Activated gamma-delta T cell treated with Interleukin-2 at 50 U/mL for 16 hours (primary cell): ENCODE measurements around the gene HES6.

Experiments
- DNase-seq: peaks from one replicate; pipeline ENCODE4 v3.0.0-alpha.2; 2020

The HES6 gene

GRCh38 chr2:238252766-238253630 is 13.2 kb upstream of the HES6 start:
- no peak for DNase-seq

- DNase-seq = no peak
Measured at GRCh38 chr2:238251986-238252385, 12.1 kb upstream of the HES6 start.

GRCh38 chr2:238251331-238251730 is 11.5 kb upstream of the HES6 start:
- no peak for DNase-seq

GRCh38 chr2:238250896-238251295 is 11.1 kb upstream of the HES6 start:
- DNase-seq = no peak

GRCh38 chr2:238247841-238248453 is 8.1 kb upstream of the HES6 start:
- DNase-seq = no peak

- no peak for DNase-seq
Measured at GRCh38 chr2:238247002-238247822, 7.4 kb upstream of the HES6 start.

- no peak for DNase-seq
Measured at GRCh38 chr2:238244151-238244550, 4.3 kb upstream of the HES6 start.

- DNase-seq = no peak
Measured at GRCh38 chr2:238243496-238244076, 3.7 kb upstream of the HES6 start.

- no peak for DNase-seq
Measured at GRCh38 chr2:238242731-238243495, 3.1 kb upstream of the HES6 start.

- no peak for DNase-seq
Measured at GRCh38 chr2:238241970-238242369, 2.1 kb upstream of the HES6 start.

- no peak for DNase-seq
Measured at GRCh38 chr2:238240757-238241711, 1.2 kb upstream of the HES6 start.

GRCh38 chr2:238239543-238239862 is 335 bp downstream of the HES6 start:
- DNase-seq = no peak

- peak; percentile 38 for DNase-seq
Measured at GRCh38 chr2:238238766-238239542, 884 bp downstream of the HES6 start.

- DNase-seq = no peak
Measured at GRCh38 chr2:238238311-238238765, 1.5 kb downstream of the HES6 start.

GRCh38 chr2:238237431-238238135 is 2.3 kb downstream of the HES6 start:
- no peak for DNase-seq

GRCh38 chr2:238236571-238236970 is 3.3 kb downstream of the HES6 start:
- no peak for DNase-seq

- DNase-seq = no peak
Measured at GRCh38 chr2:238235856-238236255, 4.0 kb downstream of the HES6 start.

- no peak for DNase-seq
Measured at GRCh38 chr2:238235331-238235732, 4.5 kb downstream of the HES6 start.

GRCh38 chr2:238233625-238234024 is 6.2 kb downstream of the HES6 start:
- no peak for DNase-seq

- DNase-seq = no peak
Measured at GRCh38 chr2:238231809-238232208, 8.0 kb downstream of the HES6 start.
